HCEC 1CT (cell line): ENCODE data around the gene OR10K2.
"Not testable (repeated sequence)": the region's sequence is repeated elsewhere in the genome, so short reads cannot be mapped to it uniquely, and the experiment has no call there.

Experiments
- DNase-seq: peaks from one replicate; pipeline ENCODE4 v3.0.0-alpha.2; 2017

Gene OR10K2, protein sequence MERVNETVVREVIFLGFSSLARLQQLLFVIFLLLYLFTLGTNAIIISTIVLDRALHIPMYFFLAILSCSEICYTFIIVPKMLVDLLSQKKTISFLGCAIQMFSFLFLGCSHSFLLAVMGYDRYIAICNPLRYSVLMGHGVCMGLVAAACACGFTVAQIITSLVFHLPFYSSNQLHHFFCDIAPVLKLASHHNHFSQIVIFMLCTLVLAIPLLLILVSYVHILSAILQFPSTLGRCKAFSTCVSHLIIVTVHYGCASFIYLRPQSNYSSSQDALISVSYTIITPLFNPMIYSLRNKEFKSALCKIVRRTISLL

GRCh38 chr1:158426137-158426536 lies at the start of gene OR10K2:
Gene OR10K2 (minus strand): TSS chr1:158426237. CDS start chr1:158420866, 5,371 bp downstream.
- no peak for DNase-seq

GRCh38 chr1:158471920-158472319 lies 45.9 kb upstream of the OR10K2 start, which contains the start of gene OR10R2:
Gene OR10R2 (plus strand): TSS chr1:158472220. CDS start chr1:158472326, 106 bp downstream.
- DNase-seq = no peak

DNA sequence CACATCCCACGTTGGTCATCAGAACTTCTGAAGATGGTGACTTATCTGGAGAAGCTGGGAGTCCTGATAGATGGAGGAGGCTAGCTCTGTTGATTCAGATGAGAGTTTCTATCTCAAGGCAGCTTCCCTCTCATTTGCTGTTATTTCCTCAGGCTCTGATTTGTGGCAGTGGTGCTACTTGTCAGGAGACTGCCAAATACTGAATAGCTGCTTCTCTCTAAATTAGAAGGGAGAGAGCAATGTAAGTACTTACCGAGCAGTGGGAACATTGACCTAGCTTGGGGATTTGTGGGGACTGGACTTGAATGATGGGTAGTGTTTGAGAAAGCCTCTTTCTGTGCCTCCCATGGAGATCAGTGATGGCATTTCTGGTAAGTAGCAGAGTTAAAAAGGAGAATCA lies 35.5 kb upstream of the OR10K2 start, which contains the start of gene OR10K1:
OR10K1 (plus strand) TSS at position 301 of the 400 bp plus-strand sequence. CDS start 3,728 bp downstream, outside the sequence.
- DNase-seq = no peak

- DNase-seq = no peak
Measured at GRCh38 chr1:158458263-158458662, 32.2 kb upstream of the OR10K2 start.

DNA sequence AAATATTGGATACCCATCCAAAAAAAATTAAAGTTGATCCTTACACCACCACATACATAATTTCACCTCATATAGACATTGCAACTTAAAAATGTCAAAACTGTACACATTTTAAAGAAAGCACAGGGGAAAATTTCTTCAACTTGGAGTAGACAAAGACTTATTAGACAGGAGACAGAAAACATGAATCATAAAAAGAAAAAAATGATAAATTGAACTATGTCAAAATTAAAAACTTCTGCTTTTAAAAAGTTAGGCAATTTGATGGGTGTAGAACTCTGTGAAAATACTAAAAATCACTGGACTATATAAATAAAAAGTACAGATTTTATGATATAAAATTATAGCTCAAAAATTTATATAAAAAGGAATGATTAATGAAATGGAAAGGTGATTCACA lies 31.2 kb upstream of the OR10K2 start:
- no peak for DNase-seq

DNA sequence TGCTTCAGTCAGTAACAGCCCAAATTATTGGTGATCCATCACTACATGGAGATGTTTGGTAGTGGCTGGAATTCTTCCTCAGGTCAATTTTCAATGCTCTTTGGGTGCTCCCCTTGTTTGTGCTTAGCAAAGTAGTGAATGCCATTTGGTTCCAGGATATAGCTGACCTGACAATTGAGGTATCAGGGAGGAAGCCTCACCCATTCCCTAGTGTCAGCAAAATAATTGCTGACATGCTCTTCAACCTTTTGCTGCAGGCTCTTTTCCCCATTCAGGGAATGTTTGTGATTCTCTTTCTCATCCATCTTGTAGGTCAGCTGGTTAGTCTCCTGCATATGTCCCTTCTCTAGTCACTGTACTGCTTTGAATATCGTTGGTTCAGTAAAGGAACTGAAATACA lies 28.5 kb upstream of the OR10K2 start:
- no peak for DNase-seq

GRCh38 chr1:158445376-158445775 lies 19.3 kb upstream of the OR10K2 start:
- DNase-seq = no peak

DNA sequence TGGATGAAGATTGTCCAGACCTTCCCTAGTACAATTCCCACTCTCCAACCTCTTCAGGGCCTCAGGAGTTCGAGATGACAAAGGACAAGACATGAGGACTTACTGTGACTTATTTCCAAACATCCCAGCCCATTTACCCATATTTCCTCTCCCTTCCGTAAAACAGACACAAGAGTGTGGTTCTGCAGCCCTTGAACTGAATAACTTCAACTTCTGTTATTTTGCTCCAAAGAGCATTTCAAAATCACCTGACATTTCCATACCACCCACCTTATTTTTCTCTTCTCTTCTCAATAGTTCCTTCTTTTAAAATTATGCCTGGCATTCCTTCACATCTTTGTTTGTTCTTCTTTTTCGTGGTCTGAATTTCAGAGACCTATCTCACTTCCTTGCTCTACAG lies 8.7 kb upstream of the OR10K2 start:
- DNase-seq = no peak

GRCh38 chr1:158430163-158430562 lies 4.1 kb upstream of the OR10K2 start:
- DNase-seq = not testable (repeated sequence)

DNA sequence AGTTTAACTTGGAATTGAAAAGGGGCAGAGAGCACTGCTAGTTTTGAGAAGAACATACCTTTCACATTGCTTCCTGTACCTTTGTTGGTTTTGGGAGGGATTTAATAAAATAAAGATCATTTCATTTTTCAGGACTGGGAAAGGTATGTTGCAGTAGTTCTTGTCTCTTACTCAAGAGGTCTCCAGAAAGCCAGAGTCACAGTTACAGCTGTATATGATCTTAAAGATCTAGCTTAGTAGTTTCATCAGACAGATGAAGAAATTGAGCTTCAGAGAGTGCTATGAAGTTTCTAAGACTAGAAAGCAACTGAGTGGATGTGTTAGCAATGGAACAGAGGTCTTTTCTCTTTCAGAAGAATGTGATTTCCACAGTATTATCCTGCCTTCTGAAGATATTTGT lies 1.0 kb downstream of the OR10K2 start:
- DNase-seq = no peak

DNA sequence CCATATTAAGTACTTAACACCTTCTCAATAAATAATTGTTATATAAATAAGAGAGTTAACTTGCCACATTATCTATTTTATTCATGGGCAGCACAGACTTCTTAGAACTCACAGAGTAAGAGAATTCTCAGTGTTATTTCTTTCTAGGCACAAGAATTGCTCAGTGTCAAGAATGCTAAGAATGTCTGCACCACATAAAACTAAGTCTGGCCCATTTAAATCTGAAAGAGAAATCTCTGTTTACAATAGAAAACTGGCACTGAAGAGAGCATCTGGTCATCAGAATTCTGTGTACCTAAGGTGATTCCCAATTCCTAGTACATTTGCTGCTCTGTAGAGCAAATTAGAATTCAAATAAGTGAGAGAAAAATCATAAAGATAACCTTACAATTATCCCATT lies 3.8 kb downstream of the OR10K2 start:
- DNase-seq = no peak

DNA sequence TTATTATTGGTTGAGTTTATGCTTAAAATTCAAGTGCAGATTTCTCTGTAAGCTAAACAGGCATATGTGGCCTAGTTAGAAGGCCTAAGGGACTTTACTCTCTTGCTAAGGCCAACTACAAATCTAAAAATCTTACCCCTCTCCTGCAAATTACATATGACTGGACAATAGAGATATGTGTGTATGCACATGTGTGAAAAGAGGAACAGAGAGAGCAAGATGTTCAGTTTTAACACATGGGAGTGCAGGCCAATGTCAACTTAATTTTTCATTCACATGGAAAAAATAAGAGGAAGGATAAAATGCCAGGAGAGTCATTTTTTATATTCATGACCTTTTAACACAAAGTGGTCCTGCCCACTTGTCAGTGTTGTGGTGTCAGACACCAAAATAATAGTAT lies 8.5 kb downstream of the OR10K2 start:
- no peak for DNase-seq

GRCh38 chr1:158414651-158415345 lies 11.2 kb downstream of the OR10K2 start:
- DNase-seq = no peak

DNA sequence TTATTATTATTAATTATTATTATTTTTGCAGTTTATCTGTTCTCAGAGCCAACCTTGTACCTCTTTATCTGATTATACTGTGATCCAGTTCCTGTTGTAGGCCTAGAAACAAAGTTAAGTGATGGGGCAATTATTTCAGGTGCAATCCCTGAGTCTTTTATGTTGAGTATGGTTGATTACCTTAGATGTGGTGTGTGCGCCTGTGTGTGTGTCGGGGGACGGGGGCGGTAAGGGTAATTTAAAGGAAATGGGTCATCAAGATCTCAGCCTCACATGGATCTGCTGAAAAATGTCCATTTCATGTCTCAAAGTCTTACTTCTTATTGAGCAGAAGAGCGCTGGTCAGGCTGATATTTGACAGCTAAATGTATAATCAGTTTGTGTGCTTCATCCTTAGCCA lies 18.9 kb downstream of the OR10K2 start:
- DNase-seq = no peak

- no peak for DNase-seq
Measured at GRCh38 chr1:158400871-158401270, 25.2 kb downstream of the OR10K2 start.

GRCh38 chr1:158398818-158399514 lies 27.1 kb downstream of the OR10K2 start, which contains the start of gene OR10T2:
Gene OR10T2 (minus strand): TSS chr1:158399466. CDS start chr1:158399466, 0 bp downstream.
- no peak for DNase-seq

DNA sequence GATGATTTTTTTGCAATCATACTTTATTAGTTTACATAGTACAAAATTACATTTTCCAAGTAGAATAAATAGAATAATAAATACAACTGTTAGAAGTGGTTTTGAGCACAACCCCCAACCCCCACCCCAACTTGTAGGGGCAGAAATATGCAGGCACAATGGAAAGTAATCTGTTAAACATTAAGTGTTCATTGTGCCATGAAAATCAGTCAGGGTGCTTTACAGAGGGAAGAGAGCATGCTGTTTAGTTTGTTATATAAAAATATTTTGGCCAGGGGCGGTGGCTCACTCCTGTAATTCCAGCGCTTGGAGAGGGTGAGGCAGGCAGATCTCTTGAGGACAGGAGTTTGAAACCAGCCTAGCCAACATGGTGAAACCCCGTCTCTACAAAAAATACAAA lies 29.4 kb downstream of the OR10K2 start:
- no peak for DNase-seq

- no peak for DNase-seq
Measured at GRCh38 chr1:158393476-158393875, 32.6 kb downstream of the OR10K2 start.

DNA sequence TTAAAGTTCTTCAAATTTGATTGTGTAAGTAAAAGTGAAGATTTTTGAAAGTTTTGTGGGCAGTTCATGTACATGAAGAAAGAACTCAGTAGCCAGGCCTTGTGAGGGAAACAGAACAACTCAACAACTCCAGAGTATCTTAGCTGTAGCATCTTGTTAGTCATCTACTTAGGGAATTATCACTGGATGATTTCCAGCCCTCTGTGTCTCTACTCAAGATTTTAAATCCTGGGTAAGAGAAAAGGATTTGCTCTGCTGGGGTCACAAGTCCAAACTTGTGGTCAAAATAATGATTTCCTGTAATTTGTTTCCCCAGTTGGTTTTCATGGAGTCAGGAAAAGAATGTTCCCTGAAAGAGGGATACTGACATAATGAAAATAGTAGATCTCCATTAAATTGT lies 34.9 kb downstream of the OR10K2 start:
- no peak for DNase-seq

- DNase-seq = no peak
Measured at GRCh38 chr1:158390331-158390730, 35.7 kb downstream of the OR10K2 start.

DNA sequence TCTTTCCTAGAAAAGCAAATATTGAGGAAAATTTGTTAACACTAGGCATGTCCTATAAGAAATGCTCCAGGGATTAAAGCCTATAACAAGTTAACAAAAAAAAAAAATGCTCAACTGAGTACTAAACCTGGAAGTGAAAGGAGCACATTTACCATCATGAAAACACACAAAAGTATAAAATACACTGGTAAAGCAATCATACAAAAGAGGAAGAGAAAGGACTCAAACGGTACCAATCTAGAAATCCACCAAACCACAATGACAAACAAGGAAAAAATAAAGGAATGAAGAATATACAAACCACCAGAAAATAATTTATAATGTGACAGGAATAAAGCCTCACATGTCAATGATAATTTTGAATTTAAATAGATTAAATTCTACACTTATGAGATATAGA lies 51.2 kb downstream of the OR10K2 start:
- DNase-seq = no peak

- not testable (repeated sequence) for DNase-seq
Measured at GRCh38 chr1:158374101-158374500, 51.9 kb downstream of the OR10K2 start.

GRCh38 chr1:158371188-158371953 lies 54.7 kb downstream of the OR10K2 start:
- DNase-seq = no peak
